GM12878 (cell line): Measurements from ENCODE around the gene WNT11. TPM values are rescaled to one million over a fixed set of nuclear protein-coding genes. Genes with fewer than 3 reads are reported as not detected.

Experiments used
- ATAC-seq: fragments of 200-7000 bp; cut with Tn5 transposase; 3 replicates; pipeline ENCODE4 v1.9.1; 2020; ENCODE audit warnings: mild to moderate bottlenecking, moderate library complexity
- BruUV-seq: library from RNA; stranded (reverse); fragments of 400-500 nt; replicated peaks from 2 replicates; lab custom pipeline; 2021; lab: Mats Ljungman, UMichigan
- CTCF ChIA-PET: fragments of 300-600 bp; sonication (Branson Sonifier 250); formaldehyde crosslinking; extraction: SDS; loops from one replicate; lab custom pipeline; 2021; ENCODE audit warnings: inconsistent platforms; lab: Yijun Ruan, JAX
- POLR2A ChIA-PET: fragments of 350-600 bp; formaldehyde crosslinking; extraction: SDS; loops from one replicate; lab custom pipeline; 2021; ENCODE audit warnings: inconsistent platforms; lab: Charles Lee
- RAD21 ChIA-PET: fragments of 300-600 bp; sonication (Branson Sonifier 250); formaldehyde crosslinking; loops from one replicate; lab custom pipeline; 2023; ENCODE audit warnings: antibody characterized with exemption; ENCODE audit not compliant: unreplicated experiment; lab: Charles Lee
- SMC1A ChIA-PET: fragments of 300-600 bp; sonication (Branson Sonifier 250); formaldehyde crosslinking; loops from one replicate; lab custom pipeline; 2023; ENCODE audit not compliant: unreplicated experiment, uncharacterized antibody; lab: Charles Lee
- DNase-seq: peaks from one replicate; pipeline ENCODE4 v3.0.0-alpha.2; 2011; ENCODE audit warnings: low read depth, low spot score
- FAIRE-seq: peaks from 3 replicates; lab custom pipeline; 2011; peaks lifted over from hg19 to GRCh38; lab: Jason Lieb, UNC
- H2AFZ ChIP-seq: 2 replicates; pipeline ENCODE4 v1.6.0; 2011; ENCODE audit warnings: low read depth, low read length, control low read depth; ENCODE audit not compliant: control insufficient read depth
- H3K27ac ChIP-seq: 2 replicates; pipeline ENCODE4 v1.5.1; 2011; ENCODE audit warnings: control low read depth; ENCODE audit not compliant: control insufficient read depth, insufficient read depth
- H3K27me3 ChIP-seq, 2 experiments: replicated peaks in 1 of 2; 2 replicates each; pipeline versions ENCODE4 v1.6.0 to v1.6.1; 2011; ENCODE audit warnings: low read length in 1 of 2; ENCODE audit not compliant: control insufficient read depth in 2 of 2, insufficient read depth in 2 of 2
- H3K36me3 ChIP-seq, 2 experiments: 2 replicates each; pipeline ENCODE4 v1.5.1; 2011; ENCODE audit warnings: low read length in 1 of 2; ENCODE audit not compliant: control insufficient read depth in 2 of 2, insufficient read depth in 2 of 2
- H3K4me1 ChIP-seq: 2 replicates; pipeline ENCODE4 v1.6.1; 2011; ENCODE audit warnings: mild to moderate bottlenecking, low read length, moderate library complexity, mixed read lengths; ENCODE audit not compliant: control insufficient read depth, insufficient read depth
- H3K4me2 ChIP-seq: 2 replicates; pipeline ENCODE4 v1.6.0; 2011; ENCODE audit warnings: control low read depth; ENCODE audit not compliant: control insufficient read depth, insufficient read depth
- H3K4me3 ChIP-seq: fragments of 200-600 bp; sonication (generic); 2 replicates; pipeline ENCODE4 v1.5.1; 2016
- H3K79me2 ChIP-seq: 2 replicates; pipeline ENCODE4 v1.6.0; 2011; ENCODE audit warnings: low read length; ENCODE audit not compliant: control insufficient read depth, insufficient read depth
- H3K9ac ChIP-seq: 2 replicates; pipeline ENCODE4 v1.8.0; 2011; ENCODE audit warnings: low read length, control low read depth, mixed read lengths; ENCODE audit not compliant: control insufficient read depth, insufficient read depth
- H3K9me3 ChIP-seq: replicated peaks from 3 replicates; pipeline ENCODE4 v1.5.1; 2011; ENCODE audit warnings: mild to moderate bottlenecking, low read length; ENCODE audit not compliant: control insufficient read depth, insufficient read depth
- H4K20me1 ChIP-seq: 2 replicates; pipeline ENCODE4 v1.6.0; 2011; ENCODE audit not compliant: control insufficient read depth, insufficient read depth
- DPF2 ChIP-seq: fragments of 450-650 bp; IDR thresholded peaks from 2 replicates; pipeline ENCODE4 v1.6.1; 2017; ENCODE audit warnings: mild to moderate bottlenecking
- EZH2 ChIP-seq: IDR thresholded peaks from 2 replicates; pipeline ENCODE4 v1.6.1; 2012; ENCODE audit warnings: low read depth, mild to moderate bottlenecking, control low read depth, inconsistent platforms, low read length, borderline replicate concordance; ENCODE audit not compliant: control insufficient read depth
- GATAD2B ChIP-seq: fragments of 450-650 bp; conservative IDR thresholded peaks from 2 replicates; pipeline ENCODE4 v1.6.1; 2017; ENCODE audit warnings: low read depth, mild to moderate bottlenecking, moderate library complexity
- IRF4 ChIP-seq: IDR thresholded peaks from 2 replicates; pipeline ENCODE4 v1.6.1; 2011; ENCODE audit warnings: low read depth, low read length
- IRF5 ChIP-seq: fragments of 450-650 bp; IDR thresholded peaks from 2 replicates; pipeline ENCODE4 v1.6.1; 2017; ENCODE audit warnings: borderline replicate concordance
- JUND ChIP-seq: IDR thresholded peaks from 2 replicates; pipeline ENCODE4 v1.6.1; 2012; ENCODE audit warnings: low read depth, mild to moderate bottlenecking, low read length, improper control_type of control experiment, moderate library complexity
- MYB ChIP-seq: fragments of 150-350 bp; IDR thresholded peaks from 2 replicates; pipeline ENCODE4 v1.6.1; 2014; ENCODE audit warnings: mild to moderate bottlenecking, low read depth, low read length, borderline replicate concordance
- NFIC ChIP-seq: IDR thresholded peaks from 2 replicates; pipeline ENCODE4 v1.6.1; 2012; ENCODE audit warnings: low read depth, mild to moderate bottlenecking, inconsistent platforms, low read length, moderate library complexity
- PAX5 ChIP-seq: IDR thresholded peaks from 2 replicates; pipeline ENCODE4 v1.6.1; 2011; ENCODE audit warnings: low read depth, low read length, borderline replicate concordance
- RAD51 ChIP-seq: fragments of 450-650 bp; IDR thresholded peaks from 2 replicates; pipeline ENCODE4 v1.6.1; 2016; ENCODE audit warnings: moderate library complexity, mild to moderate bottlenecking, inconsistent platforms
- SMAD1 ChIP-seq: fragments of 450-650 bp; IDR thresholded peaks from 2 replicates; pipeline ENCODE4 v1.6.1; 2018; ENCODE audit warnings: mild to moderate bottlenecking, low read depth; ENCODE audit not compliant: partially characterized antibody
- SP1 ChIP-seq: IDR thresholded peaks from one replicate; pipeline ENCODE4 v1.6.1; 2011; ENCODE audit warnings: low read depth, low read length
- TAF1 ChIP-seq: IDR thresholded peaks from 2 replicates; pipeline ENCODE4 v1.6.1; 2011; ENCODE audit warnings: mild to moderate bottlenecking, low read depth, low read length, borderline replicate concordance
- TCF12 ChIP-seq: IDR thresholded peaks from 2 replicates; pipeline ENCODE4 v1.6.1; 2011; ENCODE audit warnings: low read depth, mild to moderate bottlenecking, low read length
- YBX1 ChIP-seq: fragments of 450-650 bp; IDR thresholded peaks from 2 replicates; pipeline ENCODE4 v1.6.1; 2016; ENCODE audit warnings: antibody characterized with exemption
- YY1 ChIP-seq: IDR thresholded peaks from 2 replicates; pipeline ENCODE4 v1.6.1; 2011; ENCODE audit warnings: low read depth, mild to moderate bottlenecking, low read length
- ZNF217 ChIP-seq: fragments of 450-650 bp; IDR thresholded peaks from 2 replicates; pipeline ENCODE4 v1.6.1; 2017; ENCODE audit warnings: antibody characterized with exemption, mild to moderate bottlenecking
- ZSCAN29 ChIP-seq: fragments of 450-650 bp; IDR thresholded peaks from 2 replicates; pipeline ENCODE4 v1.6.1; 2017; ENCODE audit warnings: mild to moderate bottlenecking, moderate library complexity
- WGBS: methylation state at CpG from one replicate; pipeline ENCODE4 v1.1.6; 2016; ENCODE audit warnings: low lambda C conversion rate; ENCODE audit not compliant: insufficient replicate concordance, insufficient coverage; ENCODE audit errors: missing lambda C conversion rate; 5-methylcytosine and 5-hydroxymethylcytosine counted together
- in situ Hi-C: fragments of 300-500 bp; cut with MboI; formaldehyde crosslinking; loops from 9 replicates; pipeline ENCODE4 v1.14.3; 2018; ENCODE audit warnings: mixed read lengths
- intact Hi-C: fragments of 100-400 bp; cut with micrococcal nuclease; formaldehyde crosslinking; loops from one replicate; pipeline ENCODE4 v1.14.2; 2022; ENCODE audit not compliant: unreplicated experiment
- polyA plus RNA-seq, 11 experiments: library from polyadenylated mRNA; depleted of rRNA in 4 of 11; unstranded in 6 of 11; stranded (reverse) in 5 of 11; fragments of >200 nt; fragmentation: Nextera tagmentation in 4 of 11; fragmentation: Illumina TruSeq in 1 of 11; extraction: Ambion mirVana in 4 of 11; extraction: Trizol in 1 of 11; gene quantifications; 1 replicate in 1 of 11; 2 replicates in 10 of 11; pipeline versions ENCODE4 v1.2.1 to v1.2.3, GENCODE V29; 2011 to 2016; ENCODE audit warnings: inconsistent platforms in 2 of 11, missing spikeins in 2 of 11, low read depth in 1 of 11
- total RNA-seq, 4 experiments: library from RNA; depleted of rRNA in 3 of 4; stranded (reverse); fragments of >200 nt in 3 of 4; fragmentation: Illumina TruSeq in 1 of 4; extraction: Trizol in 1 of 4; gene quantifications; 2 replicates each; pipeline versions ENCODE4 v1.2.1 to v1.2.3, GENCODE V29; 2013 to 2021

Gene WNT11
- total and polyA plus RNA-seq, 10 of the 15 experiments (the other 5 are each of a cell fraction or from before 2014, with no cell fraction given), result 0.05 to 0.19 TPM; not detected in 8

GRCh38 chr11:76226626-76227025 lies 20.3 kb upstream of the WNT11 start:
- Histone ChIP-seq H3K9me3 (no peaks in the 10 kb centered on the region), H3K9ac (no peak overlapping the region), H3K79me2 (no peaks in the 10 kb centered on the region), H3K27me3 (peaks cover 0 to 2% of the 10 kb centered on the region in 2 experiments; a peak in 1 of 4 replicates), H3K36me3 (no peaks in the 10 kb centered on the region), H3K4me2 (no peak overlapping the region), H3K4me3 (no peak overlapping the region), H2AFZ (no peak overlapping the region), H4K20me1 (no peaks in the 10 kb centered on the region)
- ChIA-PET SMC1A (interaction anchor here (1.5 kb wide), 1 partner anchor 8 kb away, joined by 5 read pairs; no protein-coding TSS in a partner anchor), POLR2A (no interaction called here), CTCF (interaction anchor here (1.4 kb wide), 1 partner anchor 521 kb away, joined by 3 read pairs; no protein-coding TSS in a partner anchor), RAD21 (interaction anchor here (0.9 kb wide), 1 partner anchor 18 kb away, joined by 4 read pairs; no protein-coding TSS in a partner anchor)
- FAIRE-seq, result no peak
- WGBS, result 95% methylated on average over 3 of the region's 3 CpGs
- BruUV-seq, result no TSS peak
- no peak for ATAC-seq
- in situ Hi-C loops, result no loop called here
- no peak for TF ChIP-seq EZH2
- TF ChIP-seq NFIC, result no peak
- TF ChIP-seq SMAD1, result no peak
- TF ChIP-seq ZSCAN29, result no peak
- TF ChIP-seq YBX1, result no peak
- TF ChIP-seq MYB, result no peak
- no peak for TF ChIP-seq ZNF217
- no peak for TF ChIP-seq RAD51
- TF ChIP-seq IRF5, result no peak
- no peak for TF ChIP-seq PAX5
- TF ChIP-seq TCF12, result no peak
- TF ChIP-seq TAF1, result no peak
- no peak for TF ChIP-seq JUND
- no peak for TF ChIP-seq YY1
- TF ChIP-seq SP1, result no peak
- TF ChIP-seq IRF4, result no peak
- no peak for TF ChIP-seq GATAD2B
- TF ChIP-seq DPF2, result no peak
- TF ChIP-seq, all 136 proteins: peak for 0
- Histone ChIP-seq H3K4me1 (peaks cover 10% of the 10 kb centered on the region), H3K27ac (no peak overlapping the region)
- DNase-seq, result no peak
- intact Hi-C loops, result no loop called here
